Left kidney (tissue), 2 donors: Measurements from ENCODE around the gene BRSK2. TPM values are rescaled to one million over a fixed set of nuclear protein-coding genes. Genes with fewer than 3 reads are reported as not detected.
A peak's percentile ranks its signal among the peaks of the same experiment; 100 is the strongest.

Experiments used
- DNase-seq: peaks from one replicate; pipeline ENCODE4 v3.0.0-alpha.2; 2013
- polyA plus RNA-seq: library from polyadenylated mRNA; unstranded; fragments of 120-200 nt; gene quantifications from one replicate; pipeline ENCODE4 v1.2.1, GENCODE V29; 2013; ENCODE audit not compliant: insufficient read length

The BRSK2 gene
- polyA plus RNA-seq, 1 donor, result 0.90 TPM

DNA sequence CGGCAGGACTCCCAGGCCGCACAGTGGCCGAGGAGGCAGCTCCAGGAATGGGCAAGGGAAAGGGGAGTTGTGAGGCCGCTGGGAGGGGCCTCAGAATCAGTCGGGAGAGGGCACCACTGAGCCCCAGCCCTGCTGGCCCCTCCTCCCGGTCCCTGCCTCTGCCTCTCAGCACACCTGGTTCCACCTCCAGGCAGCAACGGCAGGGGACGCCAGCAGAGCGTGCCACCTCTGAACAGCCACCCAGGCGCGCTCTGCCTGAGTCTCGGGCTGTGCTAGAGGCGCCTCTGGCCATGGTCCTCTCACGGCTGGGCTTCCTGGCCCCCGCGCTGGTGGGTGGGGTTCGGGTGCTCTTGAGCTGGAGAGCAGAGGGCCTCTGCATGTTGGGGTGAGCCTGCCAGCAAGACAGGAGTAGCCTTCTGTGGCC is 63.9 kb downstream of the BRSK2 start:
- peak; percentile 30 for DNase-seq

GRCh38 chr11:1454576-1454975 is 64.8 kb downstream of the BRSK2 start:
- DNase-seq, result no peak

DNA sequence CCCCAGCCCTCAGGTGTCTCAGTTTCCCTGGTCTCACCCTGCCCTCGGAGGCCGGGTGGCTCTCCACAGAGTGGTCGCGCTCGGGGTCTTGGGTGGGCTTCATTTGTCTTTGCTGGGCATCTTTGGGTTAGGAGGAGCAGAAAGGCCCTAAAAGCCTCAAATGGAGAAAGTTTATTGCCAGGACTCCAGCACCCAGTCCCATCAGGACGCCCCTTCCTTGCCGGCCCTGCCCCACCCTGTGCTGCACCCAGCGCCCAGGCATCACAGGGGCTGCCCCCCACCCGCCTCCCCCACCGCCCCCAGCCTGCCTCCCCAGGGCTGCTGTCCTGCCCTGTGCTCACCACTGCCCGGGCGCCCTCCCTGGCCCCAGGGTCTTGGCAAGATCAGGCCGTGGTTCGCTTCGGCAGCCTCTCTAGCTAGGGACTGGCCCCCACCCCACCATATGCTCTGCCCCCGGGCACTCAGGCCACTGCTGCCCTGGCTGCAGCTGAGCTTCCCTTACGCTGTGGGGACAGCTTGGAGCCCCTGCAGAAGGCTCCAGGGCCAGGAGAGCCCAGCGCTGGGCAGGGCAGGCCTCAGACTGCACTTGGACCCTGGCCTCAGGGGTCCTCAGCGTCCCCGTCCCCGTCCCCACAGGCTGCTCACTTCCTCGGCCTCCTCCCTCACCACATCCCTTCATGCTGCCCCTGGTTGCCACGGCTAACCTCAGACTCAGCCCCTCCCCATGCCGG is 65.5 kb downstream of the BRSK2 start:
- DNase-seq, result no peak

- DNase-seq, result no peak
Observed at GRCh38 chr11:1455763-1456060, 66.0 kb downstream of the BRSK2 start.

DNA sequence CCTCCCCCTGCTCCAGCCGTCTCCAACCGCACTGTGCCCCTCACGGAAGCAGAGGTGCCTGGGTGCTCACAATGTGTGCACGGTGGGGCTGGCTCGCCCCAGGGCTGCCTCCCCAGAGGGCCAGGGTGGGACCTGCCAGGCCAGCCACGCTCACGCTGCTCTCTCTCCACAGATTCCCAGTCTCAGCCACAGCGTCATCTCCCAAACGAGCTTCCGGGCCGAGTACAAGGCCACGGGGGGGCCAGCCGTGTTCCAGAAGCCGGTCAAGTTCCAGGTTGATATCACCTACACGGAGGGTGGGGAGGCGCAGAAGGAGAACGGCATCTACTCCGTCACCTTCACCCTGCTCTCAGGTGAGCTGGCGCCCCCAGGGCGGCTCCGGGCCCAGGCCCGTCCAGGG is 66.4 kb downstream of the BRSK2 start:
- no peak for DNase-seq

DNA sequence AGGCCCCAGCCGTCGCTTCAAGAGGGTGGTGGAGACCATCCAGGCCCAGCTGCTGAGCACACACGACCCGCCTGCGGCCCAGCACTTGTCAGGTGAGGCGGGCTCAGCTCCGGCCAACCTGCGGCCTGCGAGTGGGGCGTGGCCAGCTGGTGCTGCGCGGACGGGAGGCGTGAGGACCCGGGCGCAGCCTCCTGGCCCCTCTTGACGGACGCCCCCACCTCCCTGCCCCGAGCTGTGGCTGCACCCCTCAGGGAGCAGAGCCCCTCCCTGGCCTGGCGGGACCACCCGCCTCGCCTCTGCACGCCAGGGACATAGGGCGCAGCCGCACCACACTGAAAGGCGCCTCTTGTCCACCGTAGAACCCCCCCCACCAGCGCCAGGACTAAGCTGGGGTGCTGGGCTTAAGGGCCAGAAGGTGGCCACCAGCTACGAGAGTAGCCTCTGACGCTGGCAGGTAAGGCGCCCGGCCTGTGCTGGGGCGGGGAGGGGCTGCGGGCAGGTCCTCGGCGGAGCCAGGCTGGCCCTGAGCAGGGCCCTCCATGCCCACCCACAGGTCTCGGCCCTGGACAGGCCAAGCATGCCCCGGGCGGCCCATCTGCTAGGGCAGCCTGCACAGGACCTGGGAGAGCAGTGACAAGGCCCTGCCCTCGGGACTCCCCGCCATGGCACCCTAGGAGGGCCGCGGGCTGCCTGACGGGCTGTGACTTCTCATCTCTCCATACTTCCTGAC is 67.0 kb downstream of the BRSK2 start:
- DNase-seq, result no peak

DNA sequence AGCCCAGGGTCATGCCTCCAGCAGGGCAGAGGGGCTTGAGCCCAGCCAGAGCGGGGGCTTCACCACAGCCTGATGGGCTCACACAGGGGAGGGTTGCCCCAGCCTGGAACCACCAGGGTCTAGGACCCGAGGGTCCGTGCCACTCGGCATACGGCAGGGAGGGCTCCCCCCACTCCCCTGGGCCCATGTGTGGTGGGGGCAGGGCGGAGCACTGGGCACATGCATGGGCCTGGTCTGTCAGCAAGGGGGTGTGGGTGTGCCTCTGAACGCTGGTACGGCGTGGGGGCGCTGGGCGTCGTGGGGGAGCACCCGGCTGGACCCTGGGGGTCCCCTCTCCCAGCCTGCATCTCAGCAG is 67.6 kb downstream of the BRSK2 start:
- DNase-seq, result no peak

- DNase-seq, result no peak
Observed at GRCh38 chr11:1457856-1458255, 68.1 kb downstream of the BRSK2 start.

DNA sequence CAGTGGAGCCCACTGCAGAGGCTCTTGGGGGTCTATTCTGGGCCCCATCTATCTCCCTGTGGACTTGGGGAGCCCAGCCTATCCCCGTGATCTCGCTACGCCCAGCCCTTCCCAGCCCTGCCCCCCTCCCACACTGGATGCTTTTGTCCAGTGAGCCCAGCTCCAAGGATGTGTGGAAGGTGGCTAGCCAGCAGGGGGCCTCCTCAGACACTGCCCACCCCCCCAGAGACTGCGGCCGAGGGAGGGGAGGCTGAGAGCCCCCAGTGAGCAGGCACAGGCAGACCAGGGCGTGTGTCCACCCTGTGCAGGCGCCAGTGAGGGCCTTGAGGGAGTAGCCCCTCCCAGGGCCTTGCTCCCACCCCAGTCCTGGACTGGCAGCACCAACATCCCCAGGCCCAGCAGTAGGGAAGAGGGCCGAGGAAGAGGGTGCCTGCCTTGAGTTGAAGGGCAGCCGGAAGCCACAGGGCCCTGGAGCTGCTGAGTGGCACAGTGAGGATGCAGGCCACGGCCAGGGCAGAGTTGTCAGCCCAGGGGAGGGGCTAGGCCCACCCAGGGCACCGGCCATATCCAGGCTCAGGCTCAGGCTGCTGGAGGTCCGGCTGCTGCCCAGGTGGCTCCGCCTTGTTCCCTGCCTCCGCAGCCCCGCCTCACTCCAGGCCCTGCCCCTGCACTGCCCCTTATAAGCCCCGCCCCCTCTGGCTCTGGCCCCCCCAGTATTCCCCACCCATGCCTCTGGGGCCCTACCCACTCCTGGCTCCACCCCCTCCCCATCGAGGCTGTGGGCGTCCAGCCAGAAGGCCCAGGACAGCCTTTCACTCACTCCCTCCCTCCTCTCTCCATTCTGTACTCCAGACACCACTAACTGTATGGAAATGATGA is 68.8 kb downstream of the BRSK2 start:
- peak; percentile 35 for DNase-seq

DNA sequence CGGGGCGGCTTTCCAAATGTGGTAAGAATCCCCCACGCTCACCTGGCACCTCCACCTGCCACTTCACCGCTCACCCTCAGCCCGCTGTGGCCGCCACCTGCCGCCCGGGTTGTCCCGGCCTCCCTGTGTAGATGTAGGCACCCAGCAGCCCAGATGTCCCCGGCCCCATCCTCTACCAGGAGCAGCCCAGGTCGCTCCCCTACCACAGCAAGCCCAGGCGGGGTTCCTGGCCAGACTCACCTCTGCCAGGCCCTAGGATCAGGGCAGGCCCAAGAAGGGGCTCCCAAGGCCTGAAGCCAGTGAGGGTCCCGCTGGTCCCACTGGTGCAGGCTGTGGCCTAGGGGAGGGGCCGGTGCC is 69.5 kb downstream of the BRSK2 start:
- no peak for DNase-seq

- no peak for DNase-seq
Observed at GRCh38 chr11:1459764-1460395, 70.1 kb downstream of the BRSK2 start.

GRCh38 chr11:1460396-1460985 is 70.8 kb downstream of the BRSK2 start:
- DNase-seq, result no peak

- no peak for DNase-seq
Observed at GRCh38 chr11:1460986-1461825, 71.5 kb downstream of the BRSK2 start.

- DNase-seq, result no peak
Observed at GRCh38 chr11:1461826-1462697, 72.3 kb downstream of the BRSK2 start.

GRCh38 chr11:1462698-1462975 is 72.9 kb downstream of the BRSK2 start:
- DNase-seq, result no peak

DNA sequence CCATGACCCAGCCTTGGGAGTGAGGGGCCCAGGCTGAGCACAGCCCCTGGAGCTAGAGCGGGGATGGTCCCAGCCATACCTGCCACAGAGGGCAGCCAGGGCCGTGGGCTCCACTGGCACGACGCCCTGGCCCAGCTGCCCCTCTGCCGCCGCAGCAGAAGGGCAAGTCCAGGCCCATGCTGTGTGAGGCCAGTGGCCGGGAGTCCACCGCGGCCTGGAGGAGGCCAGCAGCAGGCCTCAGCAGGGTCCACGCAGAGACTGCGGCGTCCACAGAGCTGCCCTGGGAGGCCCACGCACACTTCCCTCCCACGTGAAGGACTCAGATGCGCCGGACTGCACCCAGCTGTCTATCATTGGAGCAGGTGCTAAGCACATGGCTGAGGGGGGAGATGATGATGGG is 73.3 kb downstream of the BRSK2 start:
- no peak for DNase-seq

DNA sequence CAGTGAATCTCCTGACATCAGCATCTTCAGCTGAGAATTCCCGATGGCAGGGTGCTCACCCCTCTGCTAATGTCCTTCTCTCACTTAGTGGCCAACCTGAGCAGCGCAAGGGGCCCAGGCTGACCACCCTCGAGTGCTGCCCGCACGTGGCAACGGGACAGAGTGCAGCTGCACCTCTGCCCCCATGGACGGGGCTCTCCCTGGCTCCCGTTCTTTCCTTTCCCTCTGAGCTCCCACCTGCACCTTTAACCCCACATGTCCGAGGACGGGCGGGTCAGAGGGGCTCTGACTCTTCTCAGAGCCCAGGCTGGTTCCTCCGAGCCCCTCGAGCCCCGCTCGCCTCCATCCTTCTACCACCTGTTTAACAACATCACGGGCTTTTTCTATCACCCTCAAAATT is 77.0 kb downstream of the BRSK2 start:
- DNase-seq, result no peak

DNA sequence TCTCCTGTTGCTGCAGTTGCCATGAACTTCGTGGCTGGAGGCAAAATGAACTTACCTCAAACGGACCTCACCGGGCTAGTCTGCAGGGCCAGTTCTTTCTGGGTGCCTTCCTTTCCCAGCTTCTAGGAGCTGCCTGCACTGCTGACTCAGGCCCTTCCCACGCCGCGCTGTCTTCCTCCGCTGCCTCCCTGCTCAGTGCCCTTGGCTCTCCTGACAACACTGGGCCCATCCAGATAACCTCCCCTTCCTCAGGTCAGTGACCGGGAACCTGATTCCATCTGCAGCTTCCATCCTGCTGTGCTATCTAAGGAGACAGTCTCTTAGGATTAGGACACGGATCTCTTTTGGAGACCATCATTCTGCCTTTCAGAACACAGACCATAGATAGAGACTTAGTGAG is 77.5 kb downstream of the BRSK2 start:
- DNase-seq, result no peak

- no peak for DNase-seq
Observed at GRCh38 chr11:1468002-1468401, 78.3 kb downstream of the BRSK2 start.

GRCh38 chr11:1468473-1469066 is 78.8 kb downstream of the BRSK2 start:
- DNase-seq, result no peak
